Gastroesophageal sphincter (tissue), 4 donors: ENCODE results near the gene PLCH1. TPM values are rescaled to one million over a fixed set of nuclear protein-coding genes. Genes with fewer than 3 reads are reported as not detected.

Experiments used
- ATAC-seq: fragments of 150-250 bp; one replicate; pipeline ENCODE4 v1.9.1; 2016; ENCODE audit warnings: mild to moderate bottlenecking, moderate library complexity
- H3K27ac ChIP-seq, 4 donors: fragments of 200-600 bp; sonication (generic) in 3 of 4; 1 replicate in 3 of 4; 2 replicates in 1 of 4; pipeline ENCODE4 v1.5.1; 2016 to 2019
- H3K27me3 ChIP-seq: fragments of 200-600 bp; sonication (generic); one replicate; pipeline ENCODE4 v1.5.1; 2019
- H3K36me3 ChIP-seq, 2 donors: fragments of 200-600 bp; sonication (generic); one replicate each; pipeline ENCODE4 v1.5.1; 2019; ENCODE audit warnings: control low read depth in 1 of 2
- H3K4me1 ChIP-seq, 3 donors: fragments of 200-600 bp; sonication (generic); 1 replicate in 2 of 3; 2 replicates in 1 of 3; pipeline ENCODE4 v1.5.1; 2016 to 2019; ENCODE audit warnings: control low read depth in 2 of 3
- H3K4me3 ChIP-seq, 2 donors: fragments of 200-600 bp; sonication (generic); one replicate each; pipeline ENCODE4 v1.5.1; 2019; ENCODE audit warnings: mild to moderate bottlenecking in 1 of 2, moderate library complexity in 1 of 2
- H3K9me3 ChIP-seq, 3 donors: fragments of 200-600 bp; sonication (generic); one replicate each; pipeline ENCODE4 v1.5.1; 2017 to 2019; ENCODE audit warnings: control low read depth in 2 of 3
- CTCF ChIP-seq, 4 experiments: fragments of 200-600 bp in 2 of 4; fragments of 450-650 bp in 2 of 4; sonication (generic) in 1 of 4; IDR thresholded peaks; one replicate each; pipeline ENCODE4 v1.5.1; 2017 to 2019; ENCODE audit warnings: antibody characterized with exemption in 4 of 4, mild to moderate bottlenecking in 2 of 4, moderate library complexity in 2 of 4
- EP300 ChIP-seq: sonication (generic); formaldehyde crosslinking; IDR thresholded peaks from one replicate; pipeline ENCODE4 v1.6.1; 2017; ENCODE audit warnings: antibody characterized with exemption, mild to moderate bottlenecking
- POLR2A ChIP-seq, 2 donors: fragments of 450-650 bp; IDR thresholded peaks; one replicate each; pipeline ENCODE4 v1.6.1; 2017; ENCODE audit warnings: antibody characterized with exemption in 2 of 2, mild to moderate bottlenecking in 2 of 2, moderate library complexity in 1 of 2
- POLR2AphosphoS5 ChIP-seq: sonication (generic); formaldehyde crosslinking; IDR thresholded peaks from one replicate; pipeline ENCODE4 v1.6.1; 2017; ENCODE audit warnings: antibody characterized with exemption
- WGBS, 2 donors: methylation state at CpG; one replicate each; pipeline ENCODE4 v1.1.5; 2018; ENCODE audit warnings: low coverage in 1 of 2; 5-methylcytosine and 5-hydroxymethylcytosine counted together
- total RNA-seq, 4 donors: library from RNA; depleted of rRNA; stranded (reverse); fragments of >200 nt; gene quantifications; one replicate each; pipeline ENCODE4 v1.1.0, GENCODE V29; 2016

The PLCH1 gene
- total RNA-seq, 4 donors from 2014 or later: 0.16 to 0.40 (median 0.35) TPM

GRCh38 chr3:155771126-155771525, 26.3 kb upstream of the PLCH1 start:
- ATAC-seq: no peak
- peaks cover 0 to 24% (median 3%) of the 10 kb centered on the region in 3 donors for H3K4me1 ChIP-seq
- H3K9me3 ChIP-seq: no peaks in the 10 kb centered on the region
- H3K27me3 ChIP-seq: no peaks in the 10 kb centered on the region
- WGBS, 2 donors: 91 to 100% methylated on average over 2 to 4 of the region's 6 CpGs
- no peak overlapping the region for H3K4me3 ChIP-seq
- H3K27ac ChIP-seq: no peak overlapping the region
- peaks cover 0 to 32% of the 10 kb centered on the region in 2 donors for H3K36me3 ChIP-seq
- TF ChIP-seq POLR2A (IDR thresholded peaks at IDR 0.05): no peak
- no peak for TF ChIP-seq EP300
- TF ChIP-seq POLR2AphosphoS5: no peak
- TF ChIP-seq CTCF (IDR thresholded peaks at IDR 0.05): no peak

GRCh38 chr3:155766206-155766605, 21.3 kb upstream of the PLCH1 start:
- H3K36me3 ChIP-seq: peaks cover 0 to 45% of the 10 kb centered on the region in 2 donors
- H3K27me3 ChIP-seq: no peaks in the 10 kb centered on the region
- no peaks in the 10 kb centered on the region for H3K4me1 ChIP-seq
- no peak overlapping the region for H3K27ac ChIP-seq
- no peaks in the 10 kb centered on the region for H3K9me3 ChIP-seq
- 63 to 82% methylated on average over 1 of the region's 1 CpG for WGBS, 2 donors
- no peak overlapping the region for H3K4me3 ChIP-seq
- ATAC-seq: no peak
- TF ChIP-seq POLR2A (IDR thresholded peaks at IDR 0.05): no peak
- no peak for TF ChIP-seq EP300
- TF ChIP-seq CTCF (IDR thresholded peaks at IDR 0.05): no peak
- TF ChIP-seq POLR2AphosphoS5: no peak

GRCh38 chr3:155763870-155764463, 19.1 kb upstream of the PLCH1 start:
- no peak for TF ChIP-seq POLR2A (IDR thresholded peaks at IDR 0.05)
- TF ChIP-seq POLR2AphosphoS5: no peak
- TF ChIP-seq EP300: no peak
- TF ChIP-seq CTCF (IDR thresholded peaks at IDR 0.05): no peak
- H3K4me1 ChIP-seq: no peaks in the 10 kb centered on the region
- H3K4me3 ChIP-seq: no peak overlapping the region
- H3K27me3 ChIP-seq: no peaks in the 10 kb centered on the region
- no peaks in the 10 kb centered on the region for H3K9me3 ChIP-seq
- no peak for ATAC-seq
- no peak overlapping the region for H3K27ac ChIP-seq
- WGBS, 2 donors: 87 to 100% methylated on average over 1 to 3 of the region's 3 CpGs
- peaks cover 0 to 45% of the 10 kb centered on the region in 2 donors for H3K36me3 ChIP-seq

- Histone ChIP-seq H3K9me3 (no peaks in the 10 kb centered on the region), H3K27ac (no peak overlapping the region), H3K27me3 (no peaks in the 10 kb centered on the region), H3K36me3 (peaks cover 0 to 44% of the 10 kb centered on the region in 2 donors), H3K4me3 (no peak overlapping the region), H3K4me1 (no peaks in the 10 kb centered on the region)
- TF ChIP-seq POLR2A (IDR thresholded peaks at IDR 0.05) (no peak), EP300 (no peak), POLR2AphosphoS5 (no peak), CTCF (IDR thresholded peaks at IDR 0.05) (no peak)
- WGBS, 2 donors: 93 to 94% methylated on average over 3 to 4 of the region's 4 CpGs
- ATAC-seq: no peak
These were observed 15.8 kb upstream of the PLCH1 start for GRCh38 chr3:155760653-155761052.

- Histone ChIP-seq H3K27ac (no peak overlapping the region), H3K4me3 (no peak overlapping the region), H3K4me1 (no peaks in the 10 kb centered on the region), H3K36me3 (peaks cover 0 to 32% of the 10 kb centered on the region in 2 donors), H3K27me3 (no peaks in the 10 kb centered on the region), H3K9me3 (no peaks in the 10 kb centered on the region)
- 88 to 97% methylated on average over 5 to 7 of the region's 7 CpGs for WGBS, 2 donors
- TF ChIP-seq CTCF (IDR thresholded peaks at IDR 0.05): no peak
- TF ChIP-seq POLR2A (IDR thresholded peaks at IDR 0.05): no peak
- no peak for TF ChIP-seq EP300
- no peak for ATAC-seq
These were observed 12.7 kb upstream of the PLCH1 start for GRCh38 chr3:155757577-155757976.
